K562 treated with DMSO at 1 percent for 4 hours (cell line): ENCODE measurements around the gene BMP4. TPM values are rescaled to one million over a fixed set of nuclear protein-coding genes. Genes with fewer than 3 reads are reported as not detected.

Experiments used
- total RNA-seq: library from RNA; unstranded; fragments of 300-600 nt; gene quantifications from 2 replicates; pipeline ENCODE4 v1.2.3, GENCODE V29; 2022; ENCODE audit not compliant: insufficient read depth

Gene BMP4
- total RNA-seq = not detected in 2 replicates

DNA sequence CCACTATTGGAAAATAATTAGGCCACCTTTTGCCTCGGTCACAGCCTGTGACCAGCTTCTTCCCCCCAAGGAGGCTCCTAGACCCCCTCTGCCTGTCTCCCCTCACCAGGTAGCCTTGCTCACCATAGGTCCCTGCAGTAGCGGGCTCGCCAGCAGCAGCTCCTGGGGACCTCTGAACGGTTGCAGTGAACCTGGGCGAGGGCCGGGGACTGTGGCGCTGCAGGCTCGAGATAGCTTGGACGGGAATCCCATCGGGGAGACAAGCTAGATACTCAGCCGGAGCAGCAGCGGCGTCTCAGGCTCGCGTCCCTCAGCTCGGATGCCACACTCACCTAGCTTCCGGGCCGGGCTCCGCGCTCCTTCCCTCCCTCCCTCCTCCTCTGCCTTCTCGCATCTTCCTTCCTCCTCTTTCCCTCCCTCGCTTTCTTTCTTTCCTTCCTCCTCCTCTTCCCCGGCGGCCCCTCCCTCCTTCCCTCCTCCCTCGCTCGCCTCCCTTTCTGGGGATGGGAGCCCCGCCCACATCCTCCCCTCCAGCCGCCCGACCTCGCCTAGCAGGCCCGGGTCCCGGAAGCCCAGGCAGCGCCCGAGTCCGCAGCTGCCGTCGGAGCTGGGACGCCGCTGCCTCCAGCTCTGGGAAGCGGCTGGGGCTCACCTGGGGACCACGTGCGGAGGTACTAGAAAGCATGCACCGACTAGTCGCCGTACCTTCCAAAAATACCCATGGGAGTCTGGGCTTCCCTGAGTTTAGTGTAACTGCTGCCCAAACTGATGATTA is at the start of gene BMP4:
BMP4 (minus strand) TSS at position 399 of the 775 bp plus-strand sequence. CDS start 4,603 bp downstream, outside the sequence.

